AG10803 (cell line): ENCODE measurements around the gene ZXDC.

Experiments used
- DNase-seq: peaks from one replicate; pipeline ENCODE4 v3.0.0; 2010; ENCODE audit warnings: low read depth
- H3K4me3 ChIP-seq: 2 replicates; pipeline ENCODE4 v1.5.1; 2011; ENCODE audit warnings: mild to moderate bottlenecking, low read length, control low read depth
- TF ChIP-seq, protein P1 (sequence below): conservative IDR thresholded peaks from 2 replicates; pipeline ENCODE4 v1.5.1; 2011; ENCODE audit warnings: mild to moderate bottlenecking, low read length, control low read depth, inconsistent platforms

Gene ZXDC

DNA sequence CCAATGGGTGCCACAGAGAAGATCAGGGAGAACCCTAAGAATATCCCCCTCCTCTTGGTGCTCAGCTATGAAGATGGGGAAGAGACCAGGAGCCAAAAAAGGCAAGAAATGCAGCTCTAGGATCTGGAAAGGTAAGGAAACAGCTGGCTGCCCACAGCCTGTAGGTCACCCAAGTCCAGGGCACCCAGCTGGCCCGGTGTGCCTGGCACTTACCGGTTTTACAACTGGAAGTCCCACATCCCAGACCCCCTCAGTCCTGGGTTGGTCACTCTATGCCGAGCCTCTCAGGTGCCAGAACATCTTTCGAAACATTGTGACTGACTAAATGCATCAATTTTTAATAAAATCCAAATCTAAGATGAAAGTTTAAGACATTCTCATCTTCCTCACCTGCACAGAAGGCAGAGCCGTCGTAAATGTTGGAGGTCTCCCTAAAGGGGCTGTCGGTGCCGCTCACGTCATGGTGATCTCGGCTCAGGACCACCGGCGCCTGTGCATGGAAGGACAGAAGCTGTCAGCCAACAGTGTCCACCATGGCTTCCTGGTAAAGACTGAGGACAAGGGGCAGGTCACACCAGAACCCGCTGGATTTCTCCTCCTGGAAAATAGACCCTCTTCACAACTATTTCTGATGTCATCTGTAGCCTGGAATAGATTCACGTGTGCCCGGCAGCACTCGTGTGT is 13.3 kb upstream of the ZXDC start:
- no peak overlapping the region for H3K4me3 ChIP-seq
- TF ChIP-seq, protein P1, sequence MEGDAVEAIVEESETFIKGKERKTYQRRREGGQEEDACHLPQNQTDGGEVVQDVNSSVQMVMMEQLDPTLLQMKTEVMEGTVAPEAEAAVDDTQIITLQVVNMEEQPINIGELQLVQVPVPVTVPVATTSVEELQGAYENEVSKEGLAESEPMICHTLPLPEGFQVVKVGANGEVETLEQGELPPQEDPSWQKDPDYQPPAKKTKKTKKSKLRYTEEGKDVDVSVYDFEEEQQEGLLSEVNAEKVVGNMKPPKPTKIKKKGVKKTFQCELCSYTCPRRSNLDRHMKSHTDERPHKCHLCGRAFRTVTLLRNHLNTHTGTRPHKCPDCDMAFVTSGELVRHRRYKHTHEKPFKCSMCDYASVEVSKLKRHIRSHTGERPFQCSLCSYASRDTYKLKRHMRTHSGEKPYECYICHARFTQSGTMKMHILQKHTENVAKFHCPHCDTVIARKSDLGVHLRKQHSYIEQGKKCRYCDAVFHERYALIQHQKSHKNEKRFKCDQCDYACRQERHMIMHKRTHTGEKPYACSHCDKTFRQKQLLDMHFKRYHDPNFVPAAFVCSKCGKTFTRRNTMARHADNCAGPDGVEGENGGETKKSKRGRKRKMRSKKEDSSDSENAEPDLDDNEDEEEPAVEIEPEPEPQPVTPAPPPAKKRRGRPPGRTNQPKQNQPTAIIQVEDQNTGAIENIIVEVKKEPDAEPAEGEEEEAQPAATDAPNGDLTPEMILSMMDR = no peak
- DNase-seq = no peak

DNA sequence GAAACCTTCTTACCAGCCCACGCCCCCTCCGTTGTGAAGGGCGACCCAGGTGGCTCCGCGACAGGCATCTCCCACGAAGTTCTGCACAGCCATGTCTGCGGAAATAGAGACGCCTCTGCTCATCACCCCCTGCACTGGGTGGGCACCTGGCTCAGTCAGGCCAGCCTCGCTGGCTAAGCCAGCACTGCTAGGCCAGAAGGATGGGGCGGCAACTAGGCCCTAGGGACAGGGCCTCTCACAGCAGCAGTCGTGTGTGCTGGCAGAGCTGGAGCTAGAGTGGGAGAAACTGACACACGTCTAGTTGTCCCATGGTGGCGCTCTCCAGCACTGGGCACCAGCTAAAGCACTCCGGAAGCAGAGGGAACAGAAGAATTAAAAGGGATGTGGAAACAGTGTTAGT is 12.5 kb upstream of the ZXDC start:
- H3K4me3 ChIP-seq = no peak overlapping the region
- TF ChIP-seq, protein P1 = no peak
- no peak for DNase-seq

DNA sequence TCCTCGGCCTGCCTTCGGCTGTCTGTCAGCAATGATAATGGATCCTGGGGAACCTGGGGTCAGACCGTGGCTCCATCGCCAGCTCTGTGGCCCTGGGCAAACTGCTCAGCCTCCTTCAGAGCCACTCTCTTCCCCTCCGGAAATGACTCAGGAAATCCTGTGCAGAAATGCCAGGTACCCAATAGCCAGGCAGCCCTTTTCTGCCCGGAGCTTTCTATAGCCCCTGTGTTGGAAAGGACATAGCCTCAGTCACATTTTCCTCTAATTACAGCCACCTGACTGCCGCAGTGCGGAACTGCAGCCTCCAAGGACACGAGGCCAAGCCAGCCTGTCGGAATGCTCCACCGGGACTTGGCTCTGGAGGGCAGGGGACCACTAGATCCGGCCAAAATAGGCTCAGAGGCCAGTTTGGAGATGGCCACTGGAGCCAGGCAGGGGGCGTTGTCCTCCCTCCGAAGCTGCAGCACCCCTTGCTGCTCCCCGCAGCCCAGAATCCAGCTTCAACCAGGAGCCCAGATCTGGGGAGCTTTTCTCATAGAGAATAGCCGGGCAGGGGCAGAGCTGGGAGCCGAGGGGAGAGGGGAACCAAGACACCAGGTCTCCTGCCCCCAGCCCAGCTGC is 11.6 kb upstream of the ZXDC start:
- peak; percentile 12 for DNase-seq
- TF ChIP-seq, protein P1 = peak; percentile 20; the same call in 1 of the 2 replicates
- no peak overlapping the region for H3K4me3 ChIP-seq

DNA sequence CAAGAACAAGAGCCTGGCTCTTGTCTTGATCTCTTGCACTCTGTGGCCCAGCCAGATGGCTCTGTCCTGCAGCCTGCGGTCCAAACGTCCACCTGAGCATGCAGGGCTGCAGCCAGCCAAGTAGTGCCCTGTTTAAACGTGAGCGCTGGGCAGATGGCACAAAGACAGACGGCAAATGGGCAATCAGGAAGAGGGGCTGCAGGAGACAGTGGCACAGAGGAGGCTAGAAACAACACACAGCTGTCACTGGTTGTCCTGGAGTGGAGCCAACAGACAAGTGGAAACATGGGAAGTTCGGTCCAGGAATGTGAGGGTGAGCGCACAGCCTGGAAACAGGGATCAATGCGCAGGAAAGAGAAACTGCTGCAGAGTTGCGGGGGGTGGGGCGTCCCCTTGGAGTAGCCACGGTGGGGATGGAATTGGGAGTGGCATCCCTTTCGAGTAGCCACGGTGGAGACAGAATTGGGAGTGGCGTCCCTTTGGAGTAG is 10.7 kb upstream of the ZXDC start:
- no peak overlapping the region for H3K4me3 ChIP-seq
- no peak for DNase-seq
- TF ChIP-seq, protein P1 = no peak

DNA sequence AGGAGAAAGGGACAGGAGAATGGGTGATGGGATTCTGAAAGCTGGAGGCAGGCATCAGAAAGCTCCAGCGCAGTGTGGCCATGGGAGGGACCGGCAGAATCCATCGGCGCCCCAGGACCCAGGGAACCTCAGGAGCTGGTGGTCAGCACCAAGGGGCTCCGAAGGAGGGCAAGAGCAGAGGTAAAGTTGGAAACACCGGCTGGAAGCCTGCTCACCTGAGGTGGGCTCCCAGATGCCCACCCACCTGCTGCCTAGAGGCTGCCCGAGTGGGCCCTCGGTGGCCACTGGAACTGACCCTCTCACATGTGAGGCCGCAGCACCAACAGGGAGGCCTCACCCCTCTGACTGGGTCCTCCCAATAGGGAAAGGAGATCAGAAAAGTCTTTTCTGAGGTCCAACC is 10.3 kb upstream of the ZXDC start:
- TF ChIP-seq, protein P1 = no peak
- no peak overlapping the region for H3K4me3 ChIP-seq
- DNase-seq = no peak

DNA sequence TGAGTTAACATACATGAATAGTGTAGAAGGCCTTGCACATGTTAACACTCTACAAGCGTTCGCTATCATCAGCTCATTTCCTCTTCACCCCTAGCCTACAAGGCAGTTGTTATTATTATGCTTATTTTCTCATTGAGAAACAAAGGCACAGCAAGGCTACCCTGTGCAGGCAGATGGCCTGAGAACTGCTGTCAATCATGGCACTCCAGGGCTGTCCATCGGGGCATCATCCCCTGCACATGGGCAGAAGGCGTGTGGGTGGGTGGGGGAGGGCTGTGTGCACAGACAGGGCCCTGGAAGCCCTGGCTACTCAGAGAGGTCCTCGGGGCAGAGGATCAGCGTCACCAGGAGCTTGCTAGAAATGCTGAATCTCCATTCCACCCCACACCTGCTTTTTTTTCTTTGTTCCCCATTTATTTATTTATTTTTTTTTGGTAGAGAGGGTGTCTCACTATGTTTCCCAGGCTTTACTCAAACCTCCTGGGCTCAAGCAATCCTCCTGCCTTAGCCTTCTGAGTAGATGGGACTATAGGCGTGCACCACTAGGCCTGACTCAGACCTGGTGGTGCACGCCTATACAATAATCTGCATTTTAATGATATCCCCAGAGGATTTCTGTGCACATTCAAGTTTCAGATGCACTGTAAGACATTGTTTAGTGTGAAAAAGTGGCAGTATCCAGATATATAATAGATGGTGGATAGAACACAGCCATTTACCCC is 9.6 kb upstream of the ZXDC start:
- TF ChIP-seq, protein P1 = no peak
- no peak for DNase-seq
- no peak overlapping the region for H3K4me3 ChIP-seq
